GM19468 (cell line): ENCODE results near the gene ECM1.
A peak's percentile ranks its signal among the peaks of the same experiment; 100 is the strongest.

Source experiments
- ATAC-seq: cut with Tn5 transposase; IDR thresholded peaks from one replicate; pipeline ENCODE4 v1.9.1; 2021; ENCODE audit warnings: mild to moderate bottlenecking, moderate library complexity, moderate number of reproducible peaks; ENCODE audit not compliant: unreplicated experiment; ENCODE audit errors: extremely low read depth

Gene ECM1

GRCh38 chr1:150507912-150508864, at the start of gene ECM1:
ECM1 (plus strand) TSS chr1:150508109; CDS start chr1:150508210, 101 bp downstream.
- no peak for ATAC-seq

- ATAC-seq = no peak
Measured at GRCh38 chr1:150464422-150464826, 43.5 kb upstream of the ECM1 start.

GRCh38 chr1:150466964-150467363, 40.9 kb upstream of the ECM1 start:
- no peak for ATAC-seq

GRCh38 chr1:150469291-150469690, 38.6 kb upstream of the ECM1 start:
- no peak for ATAC-seq

- ATAC-seq = no peak
Measured at GRCh38 chr1:150472601-150473200, 35.2 kb upstream of the ECM1 start.

GRCh38 chr1:150473659-150474058, 34.2 kb upstream of the ECM1 start:
- no peak for ATAC-seq

- ATAC-seq = no peak
Measured at GRCh38 chr1:150474869-150475268, 33.0 kb upstream of the ECM1 start.

- no peak for ATAC-seq
Measured at GRCh38 chr1:150476754-150477153, 31.2 kb upstream of the ECM1 start.

- no peak for ATAC-seq
Measured at GRCh38 chr1:150477320-150477719, 30.6 kb upstream of the ECM1 start.

- ATAC-seq = no peak
Measured at GRCh38 chr1:150477733-150478132, 30.2 kb upstream of the ECM1 start.

GRCh38 chr1:150479370-150479769, 28.5 kb upstream of the ECM1 start:
- no peak for ATAC-seq

GRCh38 chr1:150479927-150480352, 28.0 kb upstream of the ECM1 start:
- no peak for ATAC-seq

GRCh38 chr1:150484431-150484830, 23.5 kb upstream of the ECM1 start:
- ATAC-seq = no peak

GRCh38 chr1:150484861-150485260, 23.0 kb upstream of the ECM1 start:
- ATAC-seq = no peak

GRCh38 chr1:150486966-150487762, 20.7 kb upstream of the ECM1 start, which contains the start of gene TARS2:
TARS2 (plus strand) TSS chr1:150487419; CDS start chr1:150487451, 32 bp downstream.
- ATAC-seq = peak; percentile 94

GRCh38 chr1:150487763-150488115, 20.2 kb upstream of the ECM1 start:
- ATAC-seq = no peak

GRCh38 chr1:150493175-150493574, 14.7 kb upstream of the ECM1 start:
- ATAC-seq = no peak

- no peak for ATAC-seq
Measured at GRCh38 chr1:150498342-150498741, 9.6 kb upstream of the ECM1 start.

GRCh38 chr1:150505431-150505830, 2.5 kb upstream of the ECM1 start:
- ATAC-seq = no peak

GRCh38 chr1:150508982-150509381, 1.1 kb downstream of the ECM1 start:
- no peak for ATAC-seq

GRCh38 chr1:150511551-150511950, 3.6 kb downstream of the ECM1 start:
- no peak for ATAC-seq
